EL (cell line): ENCODE data around the gene PGM3.

ENCODE experiments used
- DNase-seq: peaks from one replicate; pipeline ENCODE4 v3.0.0-alpha.2; 2016

PGM3 gene

DNA sequence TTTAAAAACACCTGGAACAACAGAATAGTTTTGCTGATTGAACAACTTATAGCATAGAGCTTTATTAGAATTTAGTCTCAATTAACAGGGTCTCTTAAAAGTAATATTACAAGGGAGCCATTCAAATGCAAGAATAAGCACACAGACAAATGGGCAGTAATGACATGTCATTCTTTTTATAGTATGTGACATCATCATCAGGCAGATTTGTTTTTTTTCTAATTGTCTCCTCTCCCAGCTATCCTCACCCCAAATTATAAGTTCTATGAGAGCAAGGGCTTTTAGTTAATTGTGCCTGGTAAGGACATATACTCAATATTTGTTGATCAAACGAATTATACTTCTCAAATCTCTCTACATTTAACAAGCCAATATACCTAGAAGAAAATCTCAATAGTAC lies 11.0 kb downstream of the PGM3 start:
- no peak for DNase-seq

GRCh38 chr6:83180426-83180950 lies 12.6 kb downstream of the PGM3 start:
- DNase-seq, result no peak

DNA sequence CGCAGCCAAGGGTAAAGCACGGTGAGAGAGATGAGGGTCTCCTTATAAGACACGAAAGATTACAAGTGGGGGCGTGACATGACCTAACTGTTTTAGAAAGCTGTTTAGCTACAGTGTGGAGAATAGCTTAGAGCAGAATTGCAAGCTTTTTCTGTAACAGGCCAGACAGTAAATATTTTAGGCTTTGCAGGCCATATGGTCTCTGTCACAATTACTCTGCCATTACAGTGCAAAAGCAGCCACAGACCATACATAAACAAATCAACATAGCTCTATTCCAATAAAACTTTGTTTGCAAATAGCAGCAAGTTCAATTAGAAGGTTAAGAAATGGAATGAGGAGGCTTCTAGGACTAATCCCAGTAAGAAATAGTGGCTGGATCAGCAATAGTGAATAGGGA lies 16.8 kb downstream of the PGM3 start:
- no peak for DNase-seq

- no peak for DNase-seq
Measured at GRCh38 chr6:83169511-83169910, 23.6 kb downstream of the PGM3 start.

GRCh38 chr6:83169106-83169505 lies 24.0 kb downstream of the PGM3 start:
- no peak for DNase-seq

DNA sequence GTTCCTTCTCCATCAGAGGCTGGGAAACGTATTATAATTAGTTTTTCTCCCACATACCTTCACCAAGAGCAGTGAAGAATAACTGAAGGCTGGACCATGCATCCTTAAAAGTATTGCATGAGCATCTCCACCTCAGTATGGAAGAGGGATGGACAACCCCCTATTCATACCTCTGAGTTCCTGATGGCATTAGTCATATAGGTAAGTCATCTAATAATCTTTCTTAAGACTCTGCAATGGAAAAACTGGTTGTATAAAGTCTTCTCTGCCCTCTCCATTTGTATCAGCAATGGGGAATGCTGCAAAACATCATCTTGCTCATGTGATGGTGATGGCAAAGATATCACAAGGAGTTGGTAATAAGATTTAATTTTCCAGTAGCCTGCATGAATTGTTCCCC lies 24.5 kb downstream of the PGM3 start:
- no peak for DNase-seq

DNA sequence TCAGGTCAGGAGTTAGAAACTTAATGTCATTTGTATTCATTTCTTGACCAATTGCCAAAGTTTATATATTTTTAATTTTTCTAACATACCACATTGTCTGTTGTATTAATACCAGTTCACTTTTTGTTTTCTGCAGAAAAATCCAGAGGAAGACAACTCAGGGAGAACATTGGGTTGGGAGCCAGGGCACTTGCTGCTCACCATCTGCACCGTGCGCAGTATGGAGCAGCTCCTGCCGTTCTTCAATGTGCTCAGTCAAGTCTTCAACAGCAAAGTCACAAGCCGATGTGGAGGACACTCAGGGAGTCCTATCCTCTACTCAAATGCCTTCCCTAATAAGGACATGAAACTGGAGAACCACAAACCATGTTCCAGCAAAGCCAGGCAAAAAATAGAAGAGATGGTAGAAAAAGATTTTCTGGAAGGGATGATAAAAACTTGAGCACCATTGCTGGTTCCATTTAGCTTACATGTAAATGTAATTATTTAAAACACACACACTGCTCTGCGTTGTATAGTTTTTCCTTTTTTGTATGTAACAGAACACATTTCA lies 25.3 kb downstream of the PGM3 start:
- DNase-seq, result no peak

DNA sequence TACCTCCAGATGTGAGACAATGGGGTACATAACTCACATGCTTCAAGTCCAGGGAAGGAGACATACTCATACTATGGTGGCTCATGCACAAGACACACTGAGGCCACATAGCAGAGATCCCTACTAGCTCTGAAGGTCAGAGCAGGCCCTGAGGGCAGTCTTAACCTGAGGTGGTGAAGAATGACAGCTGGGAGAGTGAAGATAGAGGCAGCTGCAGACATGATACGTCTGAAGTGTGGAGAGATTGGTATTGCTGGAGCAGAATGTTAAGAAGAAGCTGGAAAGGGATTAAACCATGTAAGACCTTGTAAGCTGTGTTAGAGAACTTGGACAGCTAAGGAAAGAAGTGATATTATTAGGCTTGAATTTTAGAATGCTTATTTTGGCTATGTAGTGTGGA lies 32.9 kb downstream of the PGM3 start:
- DNase-seq, result no peak

DNA sequence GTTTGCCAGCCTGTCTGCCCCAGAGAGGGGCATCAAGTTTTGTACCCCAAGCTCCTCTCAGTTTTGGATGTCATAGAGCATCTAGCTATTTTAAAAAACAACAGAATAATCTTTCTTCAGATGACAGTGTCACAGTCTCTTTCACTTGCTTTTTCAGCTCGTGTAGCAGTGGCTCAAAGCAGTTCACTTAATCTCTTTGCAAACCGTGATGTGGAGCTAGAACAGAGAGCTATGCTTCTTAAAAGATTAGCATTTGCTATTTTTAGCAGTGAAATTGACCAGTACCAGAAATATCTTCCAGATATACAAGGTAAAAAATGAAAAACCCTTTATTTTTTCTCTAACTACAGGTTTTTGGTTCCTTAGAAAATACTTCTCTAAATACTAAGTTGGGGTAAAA lies 37.3 kb downstream of the PGM3 start:
- DNase-seq, result no peak

DNA sequence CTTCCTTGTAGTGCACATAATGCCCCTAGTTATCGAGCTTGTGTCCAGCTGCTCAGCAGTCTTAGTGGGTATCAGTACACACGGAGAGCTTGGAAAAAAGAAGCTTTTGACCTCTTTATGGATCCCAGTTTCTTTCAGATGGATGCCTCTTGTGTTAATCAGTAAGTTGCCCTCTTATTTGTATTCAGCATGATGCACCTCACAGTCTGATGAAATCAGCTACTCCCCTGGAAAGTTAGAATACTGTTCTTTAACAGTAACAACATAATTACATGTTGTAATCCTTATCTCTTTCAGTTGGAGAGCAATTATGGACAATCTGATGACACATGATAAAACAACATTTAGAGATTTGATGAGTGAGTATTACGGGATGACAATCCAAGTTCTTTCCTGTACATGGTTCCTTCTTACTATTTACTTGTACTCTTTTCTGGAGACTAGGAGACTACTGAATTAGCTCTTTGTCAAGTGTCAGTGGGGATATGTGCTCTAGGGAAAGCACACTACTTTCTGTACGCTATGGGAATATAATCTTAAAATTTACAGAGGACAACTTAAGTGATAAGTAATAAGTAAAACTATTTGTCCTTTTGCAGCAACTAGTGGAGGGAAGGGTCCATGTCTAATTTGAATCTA lies 39.1 kb downstream of the PGM3 start:
- no peak for DNase-seq

GRCh38 chr6:83152913-83153312 lies 40.2 kb downstream of the PGM3 start:
- no peak for DNase-seq

GRCh38 chr6:83151114-83151513 lies 42.0 kb downstream of the PGM3 start:
- peak; percentile 26 for DNase-seq

DNA sequence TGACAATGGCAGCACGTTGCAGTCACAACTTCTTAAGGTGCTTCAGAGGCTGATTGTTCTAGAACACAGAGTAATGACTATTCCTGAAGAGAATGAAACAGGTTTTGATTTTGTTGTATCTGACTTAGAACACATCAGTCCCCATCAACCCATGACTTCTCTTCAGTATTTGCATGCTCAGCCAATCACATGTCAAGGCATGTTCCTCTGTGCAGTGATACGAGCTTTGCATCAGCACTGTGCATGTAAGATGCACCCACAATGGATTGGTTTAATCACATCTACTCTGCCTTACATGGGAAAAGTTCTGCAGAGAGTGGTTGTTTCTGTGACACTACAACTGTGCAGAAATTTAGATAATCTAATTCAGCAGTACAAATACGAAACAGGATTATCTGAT lies 54.3 kb downstream of the PGM3 start:
- DNase-seq, result no peak

- DNase-seq, result no peak
Measured at GRCh38 chr6:83138118-83138722, 54.8 kb downstream of the PGM3 start.

DNA sequence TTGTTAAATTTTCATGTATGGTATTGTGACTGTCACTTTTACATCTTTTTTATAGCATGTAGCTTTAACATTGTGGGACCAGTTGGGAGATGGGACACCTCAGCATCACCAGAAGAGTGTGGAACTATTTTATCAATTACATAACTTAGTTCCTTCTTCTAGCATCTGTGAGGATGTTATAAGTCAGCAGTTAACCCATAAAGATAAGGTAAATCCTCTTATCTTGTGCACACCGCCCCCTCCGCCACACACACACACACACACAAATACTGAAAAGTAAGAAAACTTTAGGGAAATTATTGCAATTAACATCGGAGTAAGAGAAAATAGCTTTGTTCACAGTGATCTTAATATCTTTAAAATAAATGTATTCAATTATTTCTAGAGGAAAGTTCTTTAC lies 60.9 kb downstream of the PGM3 start:
- DNase-seq, result no peak

GRCh38 chr6:83127976-83128375 lies 65.1 kb downstream of the PGM3 start:
- DNase-seq, result peak; percentile 44

GRCh38 chr6:83127258-83127657 lies 65.8 kb downstream of the PGM3 start:
- no peak for DNase-seq

DNA sequence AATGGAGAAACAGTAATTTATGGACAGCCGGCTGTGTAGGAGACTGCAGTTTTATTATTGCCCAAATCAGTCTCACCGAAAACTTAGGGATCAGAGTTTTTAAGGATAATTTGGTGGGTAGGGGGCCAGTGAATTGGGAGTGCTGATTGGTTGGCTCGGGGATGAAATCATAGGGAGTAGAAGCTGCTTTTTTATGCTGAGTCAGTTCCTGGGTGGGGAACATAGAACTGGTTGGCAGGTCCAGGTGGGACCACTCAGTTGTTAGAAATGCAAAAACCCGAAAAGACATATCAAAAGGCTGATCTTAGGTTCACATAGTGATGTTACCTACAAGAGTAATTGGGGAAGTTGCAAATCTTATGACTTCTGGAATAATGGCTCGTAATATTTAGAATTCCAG lies 66.3 kb downstream of the PGM3 start:
- DNase-seq, result no peak

DNA sequence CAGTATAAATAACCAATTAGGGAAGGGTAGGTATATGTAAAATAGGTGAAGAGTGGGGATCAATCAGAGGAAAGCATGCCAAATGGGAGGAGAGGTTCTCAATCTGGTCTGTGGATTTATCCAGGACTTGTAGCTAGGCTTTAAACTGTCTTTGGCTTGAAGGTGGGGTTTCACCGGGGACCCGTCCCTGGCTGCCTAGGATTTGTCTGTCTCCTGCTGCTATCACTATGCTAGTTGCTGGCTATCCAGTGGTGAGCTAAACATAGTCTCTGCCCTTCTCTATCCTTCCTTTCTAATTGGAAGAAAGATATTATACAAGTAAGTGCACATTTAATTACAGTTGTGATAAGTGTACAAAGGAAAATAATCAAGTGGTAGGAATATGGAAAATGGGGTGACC lies 66.8 kb downstream of the PGM3 start:
- no peak for DNase-seq

DNA sequence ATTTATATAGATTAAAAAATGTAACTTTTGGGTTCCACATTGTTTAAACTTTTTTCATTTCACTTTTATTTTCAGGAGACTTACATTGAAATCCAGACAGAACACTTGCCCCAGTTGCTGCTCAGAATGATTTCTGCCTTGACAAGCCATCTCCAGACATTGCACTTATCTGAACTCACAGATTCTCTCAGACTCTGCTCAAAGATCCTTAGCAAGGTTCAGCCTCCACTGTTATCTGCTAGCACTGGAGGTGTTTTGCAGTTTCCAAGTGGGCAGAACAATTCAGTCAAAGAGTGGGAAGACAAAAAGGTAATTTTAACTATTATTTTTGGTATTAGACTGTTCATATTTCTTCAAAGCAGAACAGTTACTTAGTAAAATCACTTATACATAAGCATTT lies 67.6 kb downstream of the PGM3 start:
- DNase-seq, result no peak

GRCh38 chr6:83124553-83124952 lies 68.5 kb downstream of the PGM3 start:
- DNase-seq, result no peak

DNA sequence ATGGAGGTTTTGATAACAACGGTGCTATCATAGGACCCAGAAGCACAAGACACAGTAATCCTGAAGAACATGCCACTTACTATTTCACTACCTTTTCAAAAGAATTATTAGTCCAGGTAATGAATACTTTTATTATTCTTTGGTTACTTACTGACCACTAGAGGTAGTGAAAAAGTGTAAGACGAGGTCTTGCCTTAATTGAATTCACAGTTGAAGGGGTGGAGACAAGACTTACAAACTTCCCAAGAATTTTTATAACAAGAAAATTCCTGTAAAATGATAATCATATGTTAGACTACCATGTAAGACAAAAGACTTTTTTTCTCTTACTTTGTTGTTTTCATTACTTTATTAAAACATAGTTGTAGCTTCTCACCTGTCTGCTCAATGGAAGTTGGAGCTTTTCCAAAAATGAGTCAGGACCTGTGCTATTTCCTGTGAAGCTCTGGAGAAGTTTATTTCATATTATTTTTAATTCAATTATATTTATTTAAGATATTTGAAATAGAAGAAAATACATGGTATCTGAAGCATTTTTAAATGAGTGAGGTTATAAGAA lies 73.2 kb downstream of the PGM3 start:
- DNase-seq, result no peak

DNA sequence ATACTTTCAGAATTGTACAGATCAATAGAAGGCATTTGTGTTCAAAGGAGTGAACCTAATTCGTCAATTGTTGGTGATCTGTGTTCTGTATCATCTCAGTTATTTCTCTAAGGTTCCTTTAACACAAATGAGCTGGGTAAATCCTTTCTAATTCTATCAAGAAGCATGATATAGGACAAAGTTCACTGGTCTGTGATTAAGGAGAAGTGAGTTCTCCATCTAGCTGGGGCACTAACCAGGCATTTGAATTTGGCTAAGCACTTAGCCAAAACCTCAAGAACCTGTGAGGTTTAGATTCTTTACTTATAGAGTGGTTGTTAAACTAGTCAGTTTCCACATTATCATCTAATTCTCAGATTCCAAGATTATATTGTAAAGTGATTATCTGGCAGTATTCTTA lies 75.3 kb downstream of the PGM3 start:
- DNase-seq, result no peak
